Subcutaneous abdominal adipose tissue (tissue), 5 donors: Measurements from ENCODE around the gene TRAF6.

Experiments used
- H3K27ac ChIP-seq: one replicate; pipeline ENCODE4 v1.7.0; 2013; ENCODE audit warnings: low read depth, mild to moderate bottlenecking, inconsistent platforms, low read length, moderate library complexity
- H3K27me3 ChIP-seq, 5 donors: one replicate each; pipeline ENCODE4 v1.7.0; 2013; ENCODE audit warnings: low read length in 5 of 5, inconsistent platforms in 1 of 5; ENCODE audit not compliant: control insufficient read depth in 5 of 5, insufficient read depth in 4 of 5
- H3K36me3 ChIP-seq, 5 donors: one replicate each; pipeline ENCODE4 v1.7.0; 2013; ENCODE audit warnings: low read length in 5 of 5; ENCODE audit not compliant: control insufficient read depth in 5 of 5, insufficient read depth in 5 of 5
- H3K4me1 ChIP-seq, 5 donors: one replicate each; pipeline ENCODE4 v1.7.0; 2013; ENCODE audit warnings: low read length in 5 of 5, mild to moderate bottlenecking in 3 of 5, moderate library complexity in 1 of 5; ENCODE audit not compliant: control insufficient read depth in 5 of 5, insufficient read depth in 5 of 5
- H3K4me3 ChIP-seq, 5 donors: one replicate each; pipeline ENCODE4 v1.7.0; 2013; ENCODE audit warnings: low read length in 5 of 5, low read depth in 1 of 5
- H3K9ac ChIP-seq, 5 donors: one replicate each; pipeline ENCODE4 v1.7.0; 2013; ENCODE audit warnings: low read length in 5 of 5, mild to moderate bottlenecking in 4 of 5, moderate library complexity in 3 of 5
- H3K9me3 ChIP-seq, 5 donors: one replicate each; pipeline ENCODE4 v1.7.0; 2013; ENCODE audit warnings: low read length in 5 of 5; ENCODE audit not compliant: control insufficient read depth in 5 of 5
- donor health status: healthy.
- donor health status: healthy.
- donor health status: healthy.
- donor health status: healthy.
- donor health status: healthy.

Gene TRAF6

GRCh38 chr11:36478700-36479329, 31.3 kb downstream of the TRAF6 start:
- Histone ChIP-seq H3K4me1 (peaks cover 0 to 8% (median 3%) of the 10 kb centered on the region in 5 donors), H3K27ac (no peak overlapping the region), H3K36me3 (peaks cover 0 to 2% (median under 1%) of the 10 kb centered on the region in 5 donors), H3K4me3 (no peak overlapping the region), H3K9me3 (no peaks in the 10 kb centered on the region), H3K9ac (no peak overlapping the region), H3K27me3 (no peaks in the 10 kb centered on the region)

DNA sequence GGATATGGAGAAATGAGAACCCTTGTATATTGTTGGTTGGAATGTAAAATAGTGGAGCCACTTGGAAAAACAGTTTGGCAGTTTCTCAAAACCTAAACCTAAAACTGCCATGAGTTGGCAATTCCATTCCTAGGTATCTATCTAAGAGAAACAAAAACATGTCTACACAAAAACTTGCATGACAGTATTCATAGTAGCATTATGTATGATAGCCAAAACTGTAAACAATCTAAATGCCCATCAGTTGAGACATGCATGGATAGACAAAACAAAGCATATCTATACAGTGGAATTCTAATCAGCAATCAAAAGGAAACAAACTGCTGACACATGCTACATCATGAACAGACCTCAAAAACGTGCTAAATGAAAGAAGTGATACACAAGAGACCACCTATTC, 34.9 kb downstream of the TRAF6 start:
- Histone ChIP-seq H3K9ac (no peak overlapping the region), H3K4me1 (peaks cover 0 to 12% (median 9%) of the 10 kb centered on the region in 5 donors), H3K36me3 (no peaks in the 10 kb centered on the region), H3K4me3 (no peak overlapping the region), H3K27me3 (no peaks in the 10 kb centered on the region), H3K9me3 (no peaks in the 10 kb centered on the region), H3K27ac (no peak overlapping the region)

DNA sequence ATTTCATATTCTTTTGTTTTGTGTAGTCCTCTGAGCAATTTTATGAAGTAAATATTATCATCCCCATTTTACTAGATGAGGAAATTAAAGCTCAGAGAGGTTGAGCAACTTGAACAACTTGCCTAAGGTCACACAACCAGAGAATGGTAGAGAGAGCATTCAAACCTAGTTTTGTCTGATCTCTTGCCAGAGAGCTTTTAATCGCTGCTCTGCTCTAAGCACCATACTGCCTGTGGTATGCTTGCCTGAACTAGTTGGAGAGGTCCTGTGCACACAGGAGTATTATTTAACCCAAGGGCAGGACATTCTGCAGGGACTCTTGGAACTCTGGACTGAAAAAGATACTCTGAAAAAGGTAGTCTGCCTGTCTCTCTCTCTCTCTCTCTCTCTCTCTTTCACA, 38.5 kb downstream of the TRAF6 start:
- Histone ChIP-seq H3K4me3 (no peak overlapping the region), H3K27me3 (no peaks in the 10 kb centered on the region), H3K9ac (no peak overlapping the region), H3K36me3 (no peaks in the 10 kb centered on the region), H3K4me1 (peaks cover 0 to 15% (median 11%) of the 10 kb centered on the region in 5 donors), H3K27ac (no peak overlapping the region), H3K9me3 (no peaks in the 10 kb centered on the region)

- H3K9ac ChIP-seq = no peak overlapping the region
- no peak overlapping the region for H3K27ac ChIP-seq
- H3K4me1 ChIP-seq = peaks cover 0 to 15% (median 11%) of the 10 kb centered on the region in 5 donors
- H3K9me3 ChIP-seq = no peaks in the 10 kb centered on the region
- no peak overlapping the region for H3K4me3 ChIP-seq
- no peaks in the 10 kb centered on the region for H3K27me3 ChIP-seq
- peaks cover 0 to 5% (median 0%) of the 10 kb centered on the region in 5 donors for H3K36me3 ChIP-seq
These were observed 39.9 kb downstream of the TRAF6 start for GRCh38 chr11:36469881-36470802.

GRCh38 chr11:36469063-36469462, 41.0 kb downstream of the TRAF6 start:
- H3K27me3 ChIP-seq = no peaks in the 10 kb centered on the region
- H3K9me3 ChIP-seq = no peaks in the 10 kb centered on the region
- H3K4me1 ChIP-seq = peaks cover 0 to 15% (median 11%) of the 10 kb centered on the region in 5 donors

GRCh38 chr11:36467916-36468315, 42.2 kb downstream of the TRAF6 start:
- Histone ChIP-seq H3K4me1 (peaks cover 0 to 15% (median 11%) of the 10 kb centered on the region in 5 donors), H3K27ac (no peak overlapping the region), H3K9ac (no peak overlapping the region), H3K4me3 (no peak overlapping the region), H3K27me3 (no peaks in the 10 kb centered on the region), H3K9me3 (no peaks in the 10 kb centered on the region), H3K36me3 (peaks cover 0 to 7% (median 5%) of the 10 kb centered on the region in 5 donors)

More at GRCh38 chr11:36469063-36469462, 41.0 kb downstream of the TRAF6 start:
- no peak overlapping the region for H3K9ac ChIP-seq
- no peak overlapping the region for H3K27ac ChIP-seq
- H3K4me3 ChIP-seq = no peak overlapping the region
- H3K36me3 ChIP-seq = peaks cover 0 to 5% (median 0%) of the 10 kb centered on the region in 5 donors

GRCh38 chr11:36467012-36467411, 43.1 kb downstream of the TRAF6 start:
- H3K9me3 ChIP-seq = no peaks in the 10 kb centered on the region
- H3K27ac ChIP-seq = no peak overlapping the region
- H3K27me3 ChIP-seq = no peaks in the 10 kb centered on the region
- no peak overlapping the region for H3K9ac ChIP-seq
- no peak overlapping the region for H3K4me3 ChIP-seq
- peaks cover 5 to 16% (median 13%) of the 10 kb centered on the region in 5 donors for H3K36me3 ChIP-seq
- H3K4me1 ChIP-seq = peaks cover 0 to 15% (median 11%) of the 10 kb centered on the region in 5 donors

DNA sequence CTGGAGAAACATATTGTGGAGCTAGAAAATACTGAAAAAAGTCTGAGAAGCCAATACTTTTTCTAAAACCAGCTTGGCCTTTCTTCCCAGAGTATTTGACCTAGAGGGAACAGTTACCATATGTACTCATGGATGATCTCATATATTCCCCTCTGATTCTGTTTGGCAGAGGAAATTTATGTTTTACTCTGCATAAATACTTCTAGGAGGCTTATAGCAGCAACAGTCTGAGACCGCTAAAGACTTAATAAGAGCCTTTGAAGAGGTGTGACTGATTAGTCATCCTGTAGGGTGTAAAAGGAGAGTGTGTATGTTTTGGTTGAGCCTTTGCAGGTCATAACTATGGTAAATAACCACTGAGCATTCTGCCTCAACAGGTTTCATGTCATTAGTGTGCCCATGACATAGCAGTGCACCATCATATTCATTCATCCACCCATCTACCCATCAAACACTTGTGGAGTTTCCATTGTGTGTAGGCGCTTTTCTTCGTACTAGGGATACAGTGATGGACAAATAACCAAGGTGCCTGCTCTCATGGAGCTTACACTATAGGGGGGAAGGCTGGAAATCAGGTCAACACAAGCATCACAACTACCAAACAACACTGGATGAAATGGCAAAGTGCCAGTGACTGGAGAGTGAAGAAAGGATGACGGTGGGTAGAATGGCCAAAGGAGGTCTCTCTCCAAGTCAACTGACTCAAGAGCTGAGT, 44.5 kb downstream of the TRAF6 start:
- Histone ChIP-seq H3K27me3 (no peaks in the 10 kb centered on the region), H3K27ac (no peak overlapping the region), H3K4me1 (peaks cover 0 to 11% (median 10%) of the 10 kb centered on the region in 5 donors), H3K9me3 (no peaks in the 10 kb centered on the region), H3K9ac (no peak overlapping the region), H3K4me3 (no peak overlapping the region), H3K36me3 (peaks cover 5 to 19% (median 13%) of the 10 kb centered on the region in 5 donors)

- no peaks in the 10 kb centered on the region for H3K9me3 ChIP-seq
- no peaks in the 10 kb centered on the region for H3K27me3 ChIP-seq
- no peak overlapping the region for H3K27ac ChIP-seq
- H3K4me3 ChIP-seq = no peak overlapping the region
- H3K9ac ChIP-seq = no peak overlapping the region
- peaks cover 0 to 2% (median 1%) of the 10 kb centered on the region in 5 donors for H3K4me1 ChIP-seq
- peaks cover 5 to 21% (median 13%) of the 10 kb centered on the region in 5 donors for H3K36me3 ChIP-seq
These were observed 45.4 kb downstream of the TRAF6 start for GRCh38 chr11:36464720-36465119.
